Subcutaneous adipose tissue (tissue), 4 donors: ENCODE measurements around the gene OR13A1. TPM values are rescaled to one million over a fixed set of nuclear protein-coding genes. Genes with fewer than 3 reads are reported as not detected.

ENCODE experiments used
- CTCF ChIP-seq: fragments of 450-650 bp; IDR thresholded peaks from one replicate; pipeline ENCODE4 v1.5.1; 2016; ENCODE audit warnings: low read depth, mild to moderate bottlenecking, control low read depth, antibody characterized with exemption, moderate library complexity
- total RNA-seq, 4 donors: library from RNA; depleted of rRNA; stranded (reverse); fragments of >200 nt; gene quantifications; one replicate each; pipeline ENCODE4 v1.1.0, GENCODE V29; 2016

OR13A1 gene
- total RNA-seq, 4 donors from 2014 or later = not detected

DNA sequence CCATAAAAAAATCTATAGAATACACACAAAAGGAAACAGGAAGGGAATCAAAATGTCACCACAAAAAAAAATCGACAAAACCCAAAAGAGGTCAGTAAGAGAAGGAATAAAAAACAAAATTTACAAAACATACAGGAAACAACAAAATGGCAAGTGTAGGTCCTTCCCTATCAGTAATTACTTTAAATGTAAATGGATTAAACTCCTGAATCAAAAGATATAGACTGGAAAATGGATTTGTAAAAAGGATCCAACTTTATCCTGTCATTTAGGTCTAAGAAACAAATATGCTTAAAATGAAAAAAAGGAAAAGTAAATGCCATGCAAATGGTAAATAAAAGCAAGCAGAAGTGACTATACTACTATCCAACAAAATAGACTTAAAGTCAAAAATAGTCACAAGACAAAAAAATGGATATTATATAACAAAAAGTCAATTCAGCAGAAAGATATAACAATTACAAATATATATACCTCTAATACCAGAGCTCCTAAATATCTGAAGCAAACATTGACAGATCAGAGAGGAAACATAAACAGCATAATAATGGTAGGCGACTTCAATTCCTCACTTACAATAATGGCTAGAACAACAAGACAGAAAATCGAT is 2.0 kb downstream of the OR13A1 start:
- TF ChIP-seq CTCF = no peak

DNA sequence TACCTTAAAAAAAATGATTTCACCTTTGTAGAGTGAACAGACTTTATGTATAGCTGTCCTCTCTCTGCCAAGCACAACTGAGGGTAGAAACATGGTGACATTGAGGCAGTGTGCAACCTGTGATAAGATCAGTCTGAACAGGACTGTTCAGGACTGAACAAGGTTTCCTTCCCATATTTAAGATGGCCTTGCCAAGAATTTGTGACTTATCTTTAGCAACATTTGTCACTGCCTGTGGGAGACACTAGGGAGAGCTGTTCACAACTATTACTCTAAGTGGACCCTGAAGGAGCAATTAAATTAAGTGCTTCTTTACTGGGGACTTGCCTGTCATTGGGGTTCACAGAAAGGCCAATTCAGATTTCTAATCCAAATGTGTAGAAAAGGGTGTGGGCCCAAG is 6.7 kb downstream of the OR13A1 start:
- no peak for TF ChIP-seq CTCF

- TF ChIP-seq CTCF = no peak
These were observed 12.8 kb downstream of the OR13A1 start for GRCh38 chr10:45302573-45302972.

DNA sequence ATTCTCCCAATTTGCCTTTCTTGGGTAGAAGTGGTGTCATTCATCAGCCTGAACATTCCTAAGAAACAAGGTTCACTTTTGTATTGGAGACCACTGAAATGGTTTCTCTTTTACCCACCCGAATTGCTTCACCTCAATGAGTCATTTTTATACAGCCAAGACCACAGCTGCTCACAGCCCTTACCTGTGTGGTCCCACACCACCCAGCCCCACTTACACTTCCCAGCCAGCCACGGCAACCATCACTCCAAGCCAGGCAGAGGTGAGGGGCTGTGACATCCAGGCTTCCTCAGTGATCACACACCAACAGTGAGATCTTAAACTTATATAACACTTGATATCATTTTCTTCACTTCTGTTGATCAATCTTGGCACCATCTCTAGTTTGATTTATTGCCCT is 20.7 kb downstream of the OR13A1 start:
- TF ChIP-seq CTCF = no peak

- TF ChIP-seq CTCF = no peak
These were observed 28.4 kb downstream of the OR13A1 start for GRCh38 chr10:45286980-45287379.

DNA sequence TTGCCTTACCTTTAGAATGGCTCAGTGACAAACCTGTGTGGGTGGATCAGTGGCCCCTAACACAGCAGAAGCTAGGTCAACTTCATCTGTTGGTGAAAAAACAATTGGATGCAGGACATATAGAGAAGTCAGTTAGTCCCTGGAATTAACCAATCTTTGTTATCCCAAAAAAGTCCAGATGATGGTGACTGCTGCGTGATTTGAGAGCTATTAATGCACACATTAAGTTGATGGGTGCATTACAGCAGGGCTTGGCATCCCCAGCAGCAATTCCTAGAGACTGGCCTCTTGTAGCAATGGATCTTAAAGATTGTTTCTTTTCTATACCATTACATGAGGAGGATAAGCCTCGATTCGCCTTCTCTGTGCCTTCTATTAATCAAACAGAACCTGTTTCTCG is 33.3 kb downstream of the OR13A1 start:
- no peak for TF ChIP-seq CTCF

- TF ChIP-seq CTCF = no peak
These were observed 35.2 kb downstream of the OR13A1 start for GRCh38 chr10:45280113-45280760.
